ENCODE results near the gene IFNL3.

Gene IFNL3

DNA sequence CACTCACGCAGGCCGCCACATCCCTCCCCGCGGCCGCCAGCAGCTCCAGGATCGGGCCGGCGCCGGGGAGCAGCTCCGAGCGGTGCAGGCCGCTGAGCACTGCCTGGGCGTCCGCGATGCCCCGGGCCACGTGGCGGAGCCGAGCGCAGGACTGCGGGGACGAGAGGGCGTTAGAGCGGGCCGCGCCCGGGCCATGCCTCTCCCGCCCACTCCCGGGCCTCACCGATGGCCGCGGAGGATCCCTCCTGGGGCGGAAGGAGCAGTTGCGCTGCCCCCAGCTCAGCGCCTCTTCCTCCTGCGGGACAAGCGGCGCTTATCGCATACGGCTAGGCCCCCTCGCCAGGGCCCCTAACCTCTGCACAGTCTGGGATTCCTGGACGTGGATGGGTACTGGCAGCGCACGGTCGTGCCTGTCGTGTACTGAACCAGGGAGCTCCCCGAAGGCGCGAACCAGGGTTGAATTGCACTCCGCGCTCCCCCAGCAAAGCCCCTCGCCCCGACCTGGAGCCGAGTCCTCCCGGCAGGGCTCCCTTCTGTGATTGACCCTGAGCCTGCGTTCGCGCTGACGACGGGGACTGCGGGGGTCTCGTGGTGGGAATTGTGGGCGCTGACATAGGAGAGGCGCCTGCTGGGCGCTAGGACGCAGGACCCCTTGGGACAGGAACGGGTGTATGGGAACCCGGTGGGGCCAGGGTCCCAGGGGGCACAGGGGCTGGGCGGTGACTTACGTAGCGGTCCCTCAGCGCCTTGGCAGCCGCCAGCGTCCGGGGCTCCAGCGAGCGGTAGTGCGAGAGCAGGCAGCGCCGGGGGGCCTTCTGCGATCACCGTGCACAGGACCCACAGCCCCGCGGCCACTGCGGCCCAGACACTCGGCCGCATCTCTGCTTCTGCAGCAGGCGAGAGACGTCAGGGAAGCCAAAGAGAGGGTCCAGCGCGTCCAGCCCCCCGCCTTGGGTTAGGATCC lies 3.2 kb upstream of the IFNL3 start:
- TF ChIP-seq, protein P1, sequence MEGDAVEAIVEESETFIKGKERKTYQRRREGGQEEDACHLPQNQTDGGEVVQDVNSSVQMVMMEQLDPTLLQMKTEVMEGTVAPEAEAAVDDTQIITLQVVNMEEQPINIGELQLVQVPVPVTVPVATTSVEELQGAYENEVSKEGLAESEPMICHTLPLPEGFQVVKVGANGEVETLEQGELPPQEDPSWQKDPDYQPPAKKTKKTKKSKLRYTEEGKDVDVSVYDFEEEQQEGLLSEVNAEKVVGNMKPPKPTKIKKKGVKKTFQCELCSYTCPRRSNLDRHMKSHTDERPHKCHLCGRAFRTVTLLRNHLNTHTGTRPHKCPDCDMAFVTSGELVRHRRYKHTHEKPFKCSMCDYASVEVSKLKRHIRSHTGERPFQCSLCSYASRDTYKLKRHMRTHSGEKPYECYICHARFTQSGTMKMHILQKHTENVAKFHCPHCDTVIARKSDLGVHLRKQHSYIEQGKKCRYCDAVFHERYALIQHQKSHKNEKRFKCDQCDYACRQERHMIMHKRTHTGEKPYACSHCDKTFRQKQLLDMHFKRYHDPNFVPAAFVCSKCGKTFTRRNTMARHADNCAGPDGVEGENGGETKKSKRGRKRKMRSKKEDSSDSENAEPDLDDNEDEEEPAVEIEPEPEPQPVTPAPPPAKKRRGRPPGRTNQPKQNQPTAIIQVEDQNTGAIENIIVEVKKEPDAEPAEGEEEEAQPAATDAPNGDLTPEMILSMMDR (IDR thresholded peaks at IDR 0.05): no peak

DNA sequence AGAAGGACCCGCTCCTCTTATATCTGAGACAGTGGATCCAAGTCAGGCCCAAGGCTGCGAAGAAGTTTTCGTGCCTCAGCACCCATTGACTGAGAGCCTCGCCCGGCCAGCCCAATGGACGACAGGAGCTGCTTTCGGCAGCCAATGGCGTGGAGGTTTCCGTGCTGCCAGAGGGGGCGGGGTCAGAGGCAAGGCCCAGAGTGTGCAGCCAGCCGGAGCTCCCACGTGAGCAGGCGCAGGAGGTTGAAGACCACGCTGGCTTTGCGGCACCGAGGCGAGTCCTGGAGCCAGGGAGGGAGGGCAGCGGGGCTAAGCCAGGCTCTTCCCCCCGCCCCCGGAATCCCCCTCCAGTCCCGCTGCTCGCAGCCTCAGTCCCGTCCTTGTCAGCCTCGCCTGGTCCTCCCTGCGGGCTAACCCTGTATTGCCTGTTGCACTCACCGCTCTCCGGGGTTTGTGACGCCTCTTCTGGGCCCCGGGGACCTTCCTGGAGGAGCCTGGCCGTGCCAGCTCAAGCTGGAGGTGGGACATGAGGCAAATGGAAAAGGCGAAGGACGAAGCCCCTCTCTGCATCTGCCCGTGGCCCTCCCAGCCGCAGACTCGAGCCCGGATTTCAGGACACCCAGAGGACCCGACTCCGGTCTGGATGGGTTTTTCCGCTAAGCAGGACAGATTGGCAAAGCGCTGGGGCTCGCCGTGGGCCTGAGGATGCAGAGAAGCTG lies 2.3 kb upstream of the IFNL3 start:
- TF ChIP-seq, protein P1 (IDR thresholded peaks at IDR 0.05): no peak

DNA sequence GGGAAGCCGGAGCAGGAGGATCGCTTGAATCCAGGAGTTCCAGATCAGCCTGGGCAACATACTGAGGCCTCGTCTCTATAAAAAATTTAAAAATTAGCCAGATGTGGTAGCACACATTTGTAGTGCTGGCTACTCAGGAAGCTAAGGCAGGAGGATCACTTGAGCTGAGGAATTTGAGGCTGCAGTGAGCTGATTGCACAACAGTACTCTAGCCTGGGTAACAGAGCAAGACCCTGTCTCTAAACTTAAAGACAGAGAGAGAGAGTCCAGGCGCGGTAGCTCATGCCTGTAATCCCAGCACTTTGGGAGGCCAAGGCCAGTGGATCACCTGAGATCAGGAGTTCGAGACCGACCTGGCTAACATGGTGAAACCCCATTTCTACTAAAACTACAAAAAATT lies 4.4 kb downstream of the IFNL3 start:
- TF ChIP-seq, protein P1 (IDR thresholded peaks at IDR 0.05): no peak

DNA sequence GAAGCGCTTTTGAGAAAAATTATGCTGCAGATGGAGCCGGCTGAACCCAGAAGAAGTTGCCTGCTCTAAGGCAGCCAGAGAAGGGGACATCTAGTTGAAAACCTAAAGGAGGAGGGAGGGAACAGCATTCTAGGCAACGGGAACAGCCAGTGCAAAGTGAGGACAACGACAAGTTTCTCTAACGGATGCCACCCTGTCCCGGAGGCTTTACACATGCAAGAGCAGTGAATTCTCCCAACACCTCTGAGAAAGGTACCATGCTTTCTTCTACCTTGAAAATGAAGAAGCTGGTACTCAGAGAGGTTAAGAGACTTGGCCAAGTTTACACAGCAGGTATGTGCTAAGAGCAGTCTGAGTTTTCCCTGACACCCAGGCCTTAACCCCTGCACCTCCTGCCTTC lies 5.9 kb downstream of the IFNL3 start:
- TF ChIP-seq, protein P1 (IDR thresholded peaks at IDR 0.05): no peak

DNA sequence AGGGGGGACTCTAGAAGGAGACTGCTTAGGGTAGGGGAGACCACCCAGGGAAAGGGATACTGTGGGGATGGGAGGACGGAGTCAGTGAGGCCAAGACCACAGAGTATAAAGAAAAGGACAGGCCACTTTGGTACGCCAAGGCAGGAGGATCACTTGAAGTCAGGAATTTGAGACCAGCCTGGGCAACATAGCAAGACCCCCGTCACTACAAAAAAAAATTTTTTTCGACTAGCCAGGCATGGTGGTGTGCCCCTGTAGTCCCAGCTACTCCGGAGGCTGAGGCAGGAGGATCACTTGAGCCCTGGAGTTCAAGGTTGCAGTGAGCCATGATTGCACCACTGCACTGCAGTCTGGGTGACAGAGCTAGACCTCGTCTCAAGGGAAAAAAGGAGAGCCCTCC lies 6.6 kb downstream of the IFNL3 start:
- TF ChIP-seq, protein P1 (IDR thresholded peaks at IDR 0.05): no peak

DNA sequence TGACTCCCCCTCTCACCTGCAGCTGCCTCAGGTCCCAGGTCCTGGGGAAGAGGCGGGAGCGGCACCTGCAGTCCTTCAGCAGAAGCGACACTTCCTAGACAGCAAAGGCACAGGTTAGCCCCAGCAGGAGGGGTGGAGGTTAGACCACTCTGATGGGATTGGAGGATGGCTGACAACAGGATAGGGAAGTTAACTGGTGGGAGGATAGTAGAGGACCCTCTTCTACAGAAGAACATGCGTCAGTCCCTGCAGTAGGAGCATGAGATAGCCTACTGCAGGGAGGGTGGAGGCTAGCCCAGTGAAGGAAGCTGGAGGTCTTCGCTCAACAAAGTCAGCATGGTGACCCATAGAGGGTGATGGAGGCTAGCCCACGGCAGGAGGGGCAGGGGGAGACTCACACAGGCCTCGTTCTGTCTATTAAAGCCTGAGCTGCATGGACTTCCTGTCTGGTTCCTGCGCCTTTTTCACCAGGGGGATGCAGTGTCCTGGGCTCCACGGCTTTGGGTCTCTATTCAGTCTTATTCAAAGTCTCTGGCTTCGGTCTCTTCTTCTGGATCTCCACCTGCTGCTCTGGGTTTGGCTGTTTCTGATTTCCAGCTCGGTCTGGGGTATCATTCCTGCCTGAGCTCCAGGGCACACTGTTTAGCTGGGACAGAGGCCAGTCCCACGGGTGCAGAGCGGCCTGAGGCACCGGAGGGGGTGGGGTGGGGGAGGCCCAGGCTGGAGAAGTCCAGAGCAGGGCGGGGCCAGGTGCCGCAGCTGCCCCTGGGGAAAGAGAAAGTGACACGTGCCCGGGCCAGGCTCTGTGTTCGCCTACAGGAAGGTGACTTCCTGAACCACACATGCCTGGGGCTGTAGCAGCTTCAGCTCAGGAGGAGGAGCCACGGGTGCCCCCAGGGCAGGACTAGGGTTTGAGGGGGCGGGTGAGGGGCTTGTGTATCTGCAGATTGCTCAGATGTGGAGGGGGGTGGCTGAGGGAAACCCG lies 7.3 kb downstream of the IFNL3 start:
- TF ChIP-seq, protein P1 (IDR thresholded peaks at IDR 0.05): no peak

DNA sequence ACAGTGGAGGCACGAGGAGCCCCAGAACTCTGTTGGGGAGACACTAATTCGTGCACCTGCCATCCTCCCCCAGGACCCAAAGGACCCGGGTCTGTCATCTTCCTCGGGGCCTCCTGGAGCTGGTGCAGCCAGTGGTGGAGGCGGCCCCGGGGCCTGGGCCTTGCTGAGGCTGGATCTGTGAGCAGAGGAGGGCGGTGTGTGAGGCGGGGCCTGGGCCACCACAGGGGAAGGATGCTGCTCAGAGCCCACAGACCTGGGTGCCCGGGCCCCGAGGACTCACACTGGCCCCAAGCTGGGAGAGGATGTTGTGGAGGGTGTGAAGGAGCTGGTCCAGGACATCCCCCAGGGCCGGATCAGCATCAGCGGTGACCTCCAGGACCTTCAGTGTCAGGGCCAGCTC lies 8.3 kb downstream of the IFNL3 start:
- TF ChIP-seq, protein P1 (IDR thresholded peaks at IDR 0.05): no peak
